ENCODE measurements around the gene CCDC188. TPM values are rescaled to one million over a fixed set of nuclear protein-coding genes. Genes with fewer than 3 reads are reported as not detected.

Gene CCDC188
- total and polyA plus RNA-seq, 9 of the 15 experiments (the other 6 are each of a cell fraction or from before 2014, with no cell fraction given), result not detected

DNA sequence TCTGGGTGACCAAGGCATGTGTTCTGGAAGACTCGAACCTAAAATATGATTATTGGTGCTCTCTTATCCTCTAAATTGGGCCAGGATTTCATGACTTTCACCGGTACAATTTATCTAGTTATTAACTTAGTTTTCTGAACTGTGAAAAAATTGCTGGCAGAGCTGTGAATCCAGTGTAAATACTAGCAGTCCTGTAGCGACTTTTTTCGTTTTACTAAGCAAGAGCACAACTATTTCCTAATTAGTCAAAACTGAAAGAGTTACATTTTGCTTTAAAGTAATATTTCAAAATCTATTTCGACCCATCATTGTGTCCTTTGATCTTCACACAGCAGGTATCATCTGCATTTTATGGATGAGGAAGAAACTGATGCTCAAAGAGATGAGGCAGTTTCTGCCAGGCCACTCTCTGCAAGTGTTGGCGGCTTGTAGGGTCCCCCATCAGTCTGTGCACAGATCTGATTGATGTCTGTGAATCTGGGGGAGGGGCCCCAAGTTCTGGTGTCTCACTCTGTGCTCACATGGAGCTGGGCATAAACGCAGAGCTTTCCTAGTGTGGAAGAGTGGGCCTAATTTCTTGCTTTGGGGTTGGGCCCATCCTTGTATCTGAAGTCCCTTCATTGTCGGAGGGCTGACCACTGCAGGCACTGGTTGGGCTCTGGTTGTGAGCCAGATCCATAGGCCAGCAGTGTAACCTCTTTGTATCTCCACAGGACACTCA, 32.4 kb downstream of the CCDC188 start (continued):
- TF ChIP-seq KLF6 (CRISPR knock-in tag; IDR thresholded peaks at IDR 0.05; ENCODE audit: borderline replicate concordance) (0 out of 2 replicates have a peak, but pooled peaks have one; percentile 2), ZNF551 (CRISPR knock-in tag; IDR thresholded peaks at IDR 0.05) (no peak), FUS (optimal IDR thresholded peaks at IDR 0.05; ENCODE audit: low read depth, low read length) (no peak), ESRRB (CRISPR knock-in tag; IDR thresholded peaks at IDR 0.05; ENCODE audit: borderline replicate concordance) (no peak), POU5F1 (IDR thresholded peaks at IDR 0.05; ENCODE audit: borderline replicate concordance, low read depth, low read length, partially characterized antibody) (peak; percentile 66), SMC3 (conservative IDR thresholded peaks at IDR 0.05; ENCODE audit: insufficient read depth, low read depth, low read length) (0 out of 2 replicates have a peak, but pooled peaks have one; percentile 8), POLR2AphosphoS2 (IDR thresholded peaks at IDR 0.05; ENCODE audit: low read length) (peak; percentile 58; the same call in 1 of the 2 replicates), ZNF778 (CRISPR knock-in tag; IDR thresholded peaks at IDR 0.05) (no peak), TCFL5 (CRISPR knock-in tag; conservative IDR thresholded peaks at IDR 0.05) (0 out of 2 replicates have a peak, but pooled peaks have one; percentile 5), ZNF707 (CRISPR knock-in tag; conservative IDR thresholded peaks at IDR 0.05) (0 out of 2 replicates have a peak, but pooled peaks have one; percentile 51), HMG20A (CRISPR knock-in tag; conservative IDR thresholded peaks at IDR 0.05) (no peak)
- TF ChIP-seq, protein P1, sequence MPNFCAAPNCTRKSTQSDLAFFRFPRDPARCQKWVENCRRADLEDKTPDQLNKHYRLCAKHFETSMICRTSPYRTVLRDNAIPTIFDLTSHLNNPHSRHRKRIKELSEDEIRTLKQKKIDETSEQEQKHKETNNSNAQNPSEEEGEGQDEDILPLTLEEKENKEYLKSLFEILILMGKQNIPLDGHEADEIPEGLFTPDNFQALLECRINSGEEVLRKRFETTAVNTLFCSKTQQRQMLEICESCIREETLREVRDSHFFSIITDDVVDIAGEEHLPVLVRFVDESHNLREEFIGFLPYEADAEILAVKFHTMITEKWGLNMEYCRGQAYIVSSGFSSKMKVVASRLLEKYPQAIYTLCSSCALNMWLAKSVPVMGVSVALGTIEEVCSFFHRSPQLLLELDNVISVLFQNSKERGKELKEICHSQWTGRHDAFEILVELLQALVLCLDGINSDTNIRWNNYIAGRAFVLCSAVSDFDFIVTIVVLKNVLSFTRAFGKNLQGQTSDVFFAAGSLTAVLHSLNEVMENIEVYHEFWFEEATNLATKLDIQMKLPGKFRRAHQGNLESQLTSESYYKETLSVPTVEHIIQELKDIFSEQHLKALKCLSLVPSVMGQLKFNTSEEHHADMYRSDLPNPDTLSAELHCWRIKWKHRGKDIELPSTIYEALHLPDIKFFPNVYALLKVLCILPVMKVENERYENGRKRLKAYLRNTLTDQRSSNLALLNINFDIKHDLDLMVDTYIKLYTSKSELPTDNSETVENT (CRISPR knock-in tag; IDR thresholded peaks at IDR 0.05), result peak; percentile 81; the same call in 1 of the 2 replicates
- TF ChIP-seq, protein P2, sequence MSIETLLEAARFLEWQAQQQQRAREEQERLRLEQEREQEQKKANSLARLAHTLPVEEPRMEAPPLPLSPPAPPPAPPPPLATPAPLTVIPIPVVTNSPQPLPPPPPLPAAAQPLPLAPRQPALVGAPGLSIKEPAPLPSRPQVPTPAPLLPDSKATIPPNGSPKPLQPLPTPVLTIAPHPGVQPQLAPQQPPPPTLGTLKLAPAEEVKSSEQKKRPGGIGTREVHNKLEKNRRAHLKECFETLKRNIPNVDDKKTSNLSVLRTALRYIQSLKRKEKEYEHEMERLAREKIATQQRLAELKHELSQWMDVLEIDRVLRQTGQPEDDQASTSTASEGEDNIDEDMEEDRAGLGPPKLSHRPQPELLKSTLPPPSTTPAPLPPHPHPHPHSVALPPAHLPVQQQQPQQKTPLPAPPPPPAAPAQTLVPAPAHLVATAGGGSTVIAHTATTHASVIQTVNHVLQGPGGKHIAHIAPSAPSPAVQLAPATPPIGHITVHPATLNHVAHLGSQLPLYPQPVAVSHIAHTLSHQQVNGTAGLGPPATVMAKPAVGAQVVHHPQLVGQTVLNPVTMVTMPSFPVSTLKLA (conservative IDR thresholded peaks at IDR 0.05), result no peak
- TF ChIP-seq, protein P3, sequence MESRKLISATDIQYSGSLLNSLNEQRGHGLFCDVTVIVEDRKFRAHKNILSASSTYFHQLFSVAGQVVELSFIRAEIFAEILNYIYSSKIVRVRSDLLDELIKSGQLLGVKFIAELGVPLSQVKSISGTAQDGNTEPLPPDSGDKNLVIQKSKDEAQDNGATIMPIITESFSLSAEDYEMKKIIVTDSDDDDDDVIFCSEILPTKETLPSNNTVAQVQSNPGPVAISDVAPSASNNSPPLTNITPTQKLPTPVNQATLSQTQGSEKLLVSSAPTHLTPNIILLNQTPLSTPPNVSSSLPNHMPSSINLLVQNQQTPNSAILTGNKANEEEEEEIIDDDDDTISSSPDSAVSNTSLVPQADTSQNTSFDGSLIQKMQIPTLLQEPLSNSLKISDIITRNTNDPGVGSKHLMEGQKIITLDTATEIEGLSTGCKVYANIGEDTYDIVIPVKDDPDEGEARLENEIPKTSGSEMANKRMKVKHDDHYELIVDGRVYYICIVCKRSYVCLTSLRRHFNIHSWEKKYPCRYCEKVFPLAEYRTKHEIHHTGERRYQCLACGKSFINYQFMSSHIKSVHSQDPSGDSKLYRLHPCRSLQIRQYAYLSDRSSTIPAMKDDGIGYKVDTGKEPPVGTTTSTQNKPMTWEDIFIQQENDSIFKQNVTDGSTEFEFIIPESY (CRISPR knock-in tag; IDR thresholded peaks at IDR 0.05), result no peak
- TF ChIP-seq, protein P4, sequence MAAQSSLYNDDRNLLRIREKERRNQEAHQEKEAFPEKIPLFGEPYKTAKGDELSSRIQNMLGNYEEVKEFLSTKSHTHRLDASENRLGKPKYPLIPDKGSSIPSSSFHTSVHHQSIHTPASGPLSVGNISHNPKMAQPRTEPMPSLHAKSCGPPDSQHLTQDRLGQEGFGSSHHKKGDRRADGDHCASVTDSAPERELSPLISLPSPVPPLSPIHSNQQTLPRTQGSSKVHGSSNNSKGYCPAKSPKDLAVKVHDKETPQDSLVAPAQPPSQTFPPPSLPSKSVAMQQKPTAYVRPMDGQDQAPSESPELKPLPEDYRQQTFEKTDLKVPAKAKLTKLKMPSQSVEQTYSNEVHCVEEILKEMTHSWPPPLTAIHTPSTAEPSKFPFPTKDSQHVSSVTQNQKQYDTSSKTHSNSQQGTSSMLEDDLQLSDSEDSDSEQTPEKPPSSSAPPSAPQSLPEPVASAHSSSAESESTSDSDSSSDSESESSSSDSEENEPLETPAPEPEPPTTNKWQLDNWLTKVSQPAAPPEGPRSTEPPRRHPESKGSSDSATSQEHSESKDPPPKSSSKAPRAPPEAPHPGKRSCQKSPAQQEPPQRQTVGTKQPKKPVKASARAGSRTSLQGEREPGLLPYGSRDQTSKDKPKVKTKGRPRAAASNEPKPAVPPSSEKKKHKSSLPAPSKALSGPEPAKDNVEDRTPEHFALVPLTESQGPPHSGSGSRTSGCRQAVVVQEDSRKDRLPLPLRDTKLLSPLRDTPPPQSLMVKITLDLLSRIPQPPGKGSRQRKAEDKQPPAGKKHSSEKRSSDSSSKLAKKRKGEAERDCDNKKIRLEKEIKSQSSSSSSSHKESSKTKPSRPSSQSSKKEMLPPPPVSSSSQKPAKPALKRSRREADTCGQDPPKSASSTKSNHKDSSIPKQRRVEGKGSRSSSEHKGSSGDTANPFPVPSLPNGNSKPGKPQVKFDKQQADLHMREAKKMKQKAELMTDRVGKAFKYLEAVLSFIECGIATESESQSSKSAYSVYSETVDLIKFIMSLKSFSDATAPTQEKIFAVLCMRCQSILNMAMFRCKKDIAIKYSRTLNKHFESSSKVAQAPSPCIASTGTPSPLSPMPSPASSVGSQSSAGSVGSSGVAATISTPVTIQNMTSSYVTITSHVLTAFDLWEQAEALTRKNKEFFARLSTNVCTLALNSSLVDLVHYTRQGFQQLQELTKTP (IDR thresholded peaks at IDR 0.05; ENCODE audit: low read depth in 1 of 2, partially characterized antibody in 2 of 2), result peak in 1 of 2 experiments; percentile 28
